ENCODE results near the gene CAMTA1. TPM values are rescaled to one million over a fixed set of nuclear protein-coding genes. Genes with fewer than 3 reads are reported as not detected.

CAMTA1 gene
- total and polyA plus RNA-seq, 4 donors = 48.1 to 140 (median 52.3) TPM

DNA sequence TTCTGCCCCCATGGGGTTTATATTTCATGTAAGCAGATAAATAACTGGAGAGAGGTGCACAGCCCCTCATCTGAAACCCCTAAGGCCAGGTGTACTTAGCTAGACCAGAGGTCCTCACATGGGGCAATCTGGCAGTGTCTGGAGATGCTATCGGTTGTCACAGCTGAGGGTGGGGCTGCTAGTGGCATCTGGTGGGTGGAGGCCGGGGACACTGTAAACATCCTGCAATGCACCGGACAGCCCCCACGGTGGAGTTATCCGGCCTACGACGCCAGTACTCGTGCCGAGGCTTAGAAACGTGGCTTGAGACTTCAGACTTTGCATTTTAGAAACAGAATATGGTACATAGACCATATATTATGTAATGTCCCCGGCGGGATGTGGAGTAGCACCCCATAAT is 799.4 kb downstream of the CAMTA1 start:
- DNase-seq = no peak
- TF ChIP-seq, protein P1, sequence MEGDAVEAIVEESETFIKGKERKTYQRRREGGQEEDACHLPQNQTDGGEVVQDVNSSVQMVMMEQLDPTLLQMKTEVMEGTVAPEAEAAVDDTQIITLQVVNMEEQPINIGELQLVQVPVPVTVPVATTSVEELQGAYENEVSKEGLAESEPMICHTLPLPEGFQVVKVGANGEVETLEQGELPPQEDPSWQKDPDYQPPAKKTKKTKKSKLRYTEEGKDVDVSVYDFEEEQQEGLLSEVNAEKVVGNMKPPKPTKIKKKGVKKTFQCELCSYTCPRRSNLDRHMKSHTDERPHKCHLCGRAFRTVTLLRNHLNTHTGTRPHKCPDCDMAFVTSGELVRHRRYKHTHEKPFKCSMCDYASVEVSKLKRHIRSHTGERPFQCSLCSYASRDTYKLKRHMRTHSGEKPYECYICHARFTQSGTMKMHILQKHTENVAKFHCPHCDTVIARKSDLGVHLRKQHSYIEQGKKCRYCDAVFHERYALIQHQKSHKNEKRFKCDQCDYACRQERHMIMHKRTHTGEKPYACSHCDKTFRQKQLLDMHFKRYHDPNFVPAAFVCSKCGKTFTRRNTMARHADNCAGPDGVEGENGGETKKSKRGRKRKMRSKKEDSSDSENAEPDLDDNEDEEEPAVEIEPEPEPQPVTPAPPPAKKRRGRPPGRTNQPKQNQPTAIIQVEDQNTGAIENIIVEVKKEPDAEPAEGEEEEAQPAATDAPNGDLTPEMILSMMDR (IDR thresholded peaks at IDR 0.05; ENCODE audit: control extremely low read depth, extremely low read depth) = no peak
- H3K9me3 ChIP-seq (ENCODE audit: control insufficient read depth in 4 of 4, insufficient read depth in 3 of 4, low read length in 3 of 4) = no peaks in the 10 kb centered on the region

DNA sequence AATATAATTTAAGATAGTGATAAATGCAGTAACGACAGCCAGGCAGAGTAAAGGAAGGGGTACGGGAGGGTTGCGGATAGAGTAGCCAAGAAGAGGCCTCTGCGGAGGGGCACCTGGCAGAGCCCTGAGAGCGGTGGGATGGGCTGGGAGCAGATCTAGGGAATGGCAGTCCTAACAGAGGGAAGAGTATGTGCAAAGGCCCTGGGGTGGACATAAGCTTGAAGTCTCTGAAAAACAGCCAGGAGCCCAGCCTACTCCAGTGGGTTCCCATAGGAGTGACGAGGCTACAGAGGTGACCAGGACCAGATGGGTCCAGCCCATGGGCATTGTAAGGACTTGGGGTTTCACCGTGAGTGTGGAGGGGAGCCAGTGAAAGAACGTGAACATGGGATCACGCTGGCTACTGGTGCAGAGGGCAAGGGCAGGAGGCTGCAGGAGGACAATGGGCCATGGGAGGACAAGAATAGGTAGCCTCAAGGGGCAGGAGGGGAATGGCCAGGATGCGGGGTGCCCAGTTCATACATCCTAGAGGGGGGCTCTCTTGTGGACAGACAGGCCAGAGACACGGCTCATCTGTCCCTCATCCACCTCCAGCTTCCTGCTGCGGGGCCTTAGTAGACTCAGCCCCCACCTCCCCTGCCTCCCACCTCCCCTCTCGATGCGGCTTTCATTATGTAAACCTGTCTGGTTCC is 800.1 kb downstream of the CAMTA1 start:
- H3K9me3 ChIP-seq (ENCODE audit: control insufficient read depth in 4 of 4, insufficient read depth in 3 of 4, low read length in 3 of 4) = no peaks in the 10 kb centered on the region
- DNase-seq (no peak), ATAC-seq (ENCODE audit: insufficient read depth, low FRiP score) (no peak)
- peaks cover 0 to 10% (median 0%) of the 10 kb centered on the region in 5 donors for H3K4me1 ChIP-seq (ENCODE audit: control insufficient read depth in 5 of 5, insufficient read depth in 5 of 5, low read length in 5 of 5)
- TF ChIP-seq, protein P1 (IDR thresholded peaks at IDR 0.05; ENCODE audit: control extremely low read depth, extremely low read depth) = no peak
- no peak overlapping the region for H3K27ac ChIP-seq (ENCODE audit: low read depth in 1 of 2, low read length in 1 of 2)
- 91% methylated on average over 14 of the region's 14 CpGs for WGBS, 2 donors
- no peak overlapping the region for H3K9ac ChIP-seq (ENCODE audit: insufficient read depth in 1 of 2, low read length in 2 of 2)
- H3K27me3 ChIP-seq (ENCODE audit: control insufficient read depth in 3 of 3, insufficient read depth in 3 of 3, low read length in 2 of 3) = no peaks in the 10 kb centered on the region
- no peak overlapping the region for H3K4me3 ChIP-seq
- H3K36me3 ChIP-seq (ENCODE audit: control insufficient read depth in 4 of 4, insufficient read depth in 4 of 4, low read length in 4 of 4) = no peaks in the 10 kb centered on the region

More for the DNA sequence above, 799.4 kb downstream of the CAMTA1 start:
- ATAC-seq (ENCODE audit: insufficient read depth, low FRiP score) = no peak
- no peak overlapping the region for H3K9ac ChIP-seq (ENCODE audit: insufficient read depth in 1 of 2, low read length in 2 of 2)
- H3K4me1 ChIP-seq (ENCODE audit: control insufficient read depth in 5 of 5, insufficient read depth in 5 of 5, low read length in 5 of 5) = peaks cover 0 to 10% (median 0%) of the 10 kb centered on the region in 5 donors
- no peak overlapping the region for H3K27ac ChIP-seq (ENCODE audit: low read depth in 1 of 2, low read length in 1 of 2)
- H3K27me3 ChIP-seq (ENCODE audit: control insufficient read depth in 3 of 3, insufficient read depth in 3 of 3, low read length in 2 of 3) = no peaks in the 10 kb centered on the region
- no peak overlapping the region for H3K4me3 ChIP-seq
- H3K36me3 ChIP-seq (ENCODE audit: control insufficient read depth in 4 of 4, insufficient read depth in 4 of 4, low read length in 4 of 4) = no peaks in the 10 kb centered on the region
- 68 to 70% methylated on average over 12 of the region's 12 CpGs for WGBS, 2 donors

DNA sequence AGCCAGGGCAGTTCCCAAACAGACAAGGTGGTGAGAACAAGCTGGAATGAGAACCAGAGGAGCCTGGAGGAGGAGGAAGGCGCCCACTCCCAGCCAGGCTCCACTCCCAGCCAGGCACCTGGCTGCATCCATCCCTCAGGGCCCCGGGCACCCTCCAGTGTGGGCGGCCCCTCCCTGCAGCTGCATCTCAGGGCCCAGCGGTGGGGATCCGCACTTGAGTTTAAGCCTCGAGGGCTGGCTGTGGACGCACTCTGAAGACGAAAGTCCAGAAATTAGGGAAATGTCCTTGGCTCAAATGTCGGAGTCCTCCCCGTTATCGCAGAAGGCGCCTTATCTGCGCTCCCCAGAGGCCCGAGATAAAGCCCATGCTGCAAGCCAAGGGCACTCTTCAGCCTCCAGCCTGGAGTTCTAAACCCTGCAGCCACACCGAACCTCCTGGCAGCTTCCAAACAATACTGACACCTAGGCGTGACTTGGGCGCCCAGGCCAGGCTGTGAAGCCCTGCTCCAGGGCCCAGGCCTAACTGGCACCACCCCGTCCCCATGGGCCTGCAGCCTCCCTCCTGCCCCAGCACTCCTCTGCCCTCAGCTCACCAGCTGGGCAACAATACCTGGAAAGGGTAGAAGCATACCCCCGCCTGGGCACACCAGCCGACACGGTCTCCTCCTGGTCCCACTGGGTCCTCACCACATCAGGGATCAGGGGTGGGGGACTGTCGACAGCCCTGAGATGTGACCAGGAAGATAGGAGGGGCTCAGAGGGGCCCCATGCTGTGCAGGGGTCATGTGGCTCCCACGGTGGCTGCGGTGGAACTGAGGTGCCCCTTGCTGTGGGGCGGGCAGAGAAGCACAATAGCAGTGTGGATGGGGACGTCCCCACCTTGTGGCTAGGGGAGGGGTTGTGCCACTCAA is 801.0 kb downstream of the CAMTA1 start:
- peaks cover 0 to 9% (median 0%) of the 10 kb centered on the region in 5 donors for H3K4me1 ChIP-seq (ENCODE audit: control insufficient read depth in 5 of 5, insufficient read depth in 5 of 5, low read length in 5 of 5)
- TF ChIP-seq, protein P1 (IDR thresholded peaks at IDR 0.05; ENCODE audit: control extremely low read depth, extremely low read depth) = no peak
- 79 to 87% methylated on average over 26 of the region's 26 CpGs for WGBS, 2 donors

More for the DNA sequence above, 801.0 kb downstream of the CAMTA1 start:
- ATAC-seq (ENCODE audit: insufficient read depth, low FRiP score) = no peak
- no peak for DNase-seq
- Histone ChIP-seq H3K36me3 (ENCODE audit: control insufficient read depth in 4 of 4, insufficient read depth in 4 of 4, low read length in 4 of 4) (no peaks in the 10 kb centered on the region), H3K9ac (ENCODE audit: insufficient read depth in 1 of 2, low read length in 2 of 2) (no peak overlapping the region), H3K27me3 (ENCODE audit: control insufficient read depth in 3 of 3, insufficient read depth in 3 of 3, low read length in 2 of 3) (peaks cover 0 to 2% (median 0%) of the 10 kb centered on the region in 3 donors), H3K27ac (ENCODE audit: low read depth in 1 of 2, low read length in 1 of 2) (no peak overlapping the region), H3K4me3 (no peak overlapping the region), H3K9me3 (ENCODE audit: control insufficient read depth in 4 of 4, insufficient read depth in 3 of 4, low read length in 3 of 4) (no peaks in the 10 kb centered on the region)

All from lung (tissue), 12 donors.